Tibial nerve (tissue), 4 donors: ENCODE measurements around the gene MAP3K7.

Experiments used
- CTCF ChIP-seq, 5 experiments: fragments of 200-600 bp in 3 of 5; fragments of 450-650 bp in 2 of 5; sonication (generic) in 3 of 5; IDR thresholded peaks; one replicate each; pipeline ENCODE4 v1.5.1; 2016 to 2019; ENCODE audit warnings: antibody characterized with exemption in 5 of 5, mild to moderate bottlenecking in 3 of 5, moderate library complexity in 2 of 5
- EP300 ChIP-seq, 2 donors: sonication (generic); formaldehyde crosslinking; IDR thresholded peaks; one replicate each; pipeline ENCODE4 v1.6.1; 2017; ENCODE audit warnings: antibody characterized with exemption in 2 of 2, mild to moderate bottlenecking in 1 of 2

GRCh38 chr6:90495216-90495817 lies 91.6 kb downstream of the MAP3K7 start:
- TF ChIP-seq CTCF (IDR thresholded peaks at IDR 0.05) (no peak), EP300 (IDR thresholded peaks at IDR 0.05) (no peak)
